Measurements from ENCODE around the gene KCNQ1. TPM values are rescaled to one million over a fixed set of nuclear protein-coding genes. Genes with fewer than 3 reads are reported as not detected.

The KCNQ1 gene
- polyA plus RNA-seq, 4 donors: 18.4 to 54.4 (median 21.3) TPM

- Histone ChIP-seq H3K27me3 (ENCODE audit: control insufficient read depth in 3 of 3, insufficient read depth in 3 of 3, low read length in 3 of 3) (no peaks in the 10 kb centered on the region), H3K4me3 (ENCODE audit: low read depth in 1 of 3, low read length in 3 of 3) (no peak overlapping the region), H3K27ac (ENCODE audit: low read depth in 1 of 3, low read length in 2 of 3) (peak overlapping the region in 2 of 3 donors; percentile 15 to 88), H3K9me3 (ENCODE audit: control insufficient read depth in 2 of 2, insufficient read depth in 1 of 2, low read depth in 1 of 2, low read length in 1 of 2) (no peaks in the 10 kb centered on the region), H3K36me3 (ENCODE audit: control insufficient read depth in 3 of 3, insufficient read depth in 2 of 3, low read depth in 1 of 3, low read length in 3 of 3) (no peaks in the 10 kb centered on the region), H3K4me1 (ENCODE audit: control insufficient read depth in 3 of 3, insufficient read depth in 2 of 3, low read depth in 1 of 3, low read length in 2 of 3) (peaks cover 5 to 53% (median 17%) of the 10 kb centered on the region in 3 donors)
- FAIRE-seq: no peak
- DNase-seq: peak; percentile 52 to 65
- WGBS, 3 donors: 70 to 84% (median 76%) methylated on average over 28 of the region's 28 CpGs
These were observed 118.6 kb downstream of the KCNQ1 start for GRCh38 chr11:2563213-2564007.

- Histone ChIP-seq H3K27ac (ENCODE audit: low read depth in 1 of 3, low read length in 2 of 3) (peak overlapping the region in 1 of 3 donors; percentile 88), H3K27me3 (ENCODE audit: control insufficient read depth in 3 of 3, insufficient read depth in 3 of 3, low read length in 3 of 3) (no peaks in the 10 kb centered on the region), H3K4me1 (ENCODE audit: control insufficient read depth in 3 of 3, insufficient read depth in 2 of 3, low read depth in 1 of 3, low read length in 2 of 3) (peaks cover 5 to 53% (median 17%) of the 10 kb centered on the region in 3 donors), H3K9me3 (ENCODE audit: control insufficient read depth in 2 of 2, insufficient read depth in 1 of 2, low read depth in 1 of 2, low read length in 1 of 2) (no peaks in the 10 kb centered on the region), H3K4me3 (ENCODE audit: low read depth in 1 of 3, low read length in 3 of 3) (no peak overlapping the region), H3K36me3 (ENCODE audit: control insufficient read depth in 3 of 3, insufficient read depth in 2 of 3, low read depth in 1 of 3, low read length in 3 of 3) (no peaks in the 10 kb centered on the region)
- WGBS, 3 donors: 92 to 94% (median 93%) methylated on average over 14 of the region's 14 CpGs
- FAIRE-seq (no peak), DNase-seq (no peak)
These were observed 119.3 kb downstream of the KCNQ1 start for GRCh38 chr11:2564008-2564530.

GRCh38 chr11:2564588-2565425 lies 120.0 kb downstream of the KCNQ1 start:
- 81 to 85% (median 84%) methylated on average over 16 of the region's 16 CpGs for WGBS, 3 donors
- no peak for FAIRE-seq
- Histone ChIP-seq H3K4me3 (ENCODE audit: low read depth in 1 of 3, low read length in 3 of 3) (no peak overlapping the region), H3K27ac (ENCODE audit: low read depth in 1 of 3, low read length in 2 of 3) (peak overlapping the region in 1 of 3 donors; percentile 88), H3K9me3 (ENCODE audit: control insufficient read depth in 2 of 2, insufficient read depth in 1 of 2, low read depth in 1 of 2, low read length in 1 of 2) (no peaks in the 10 kb centered on the region), H3K36me3 (ENCODE audit: control insufficient read depth in 3 of 3, insufficient read depth in 2 of 3, low read depth in 1 of 3, low read length in 3 of 3) (peaks cover 0 to 4% (median 0%) of the 10 kb centered on the region in 3 donors), H3K4me1 (ENCODE audit: control insufficient read depth in 3 of 3, insufficient read depth in 2 of 3, low read depth in 1 of 3, low read length in 2 of 3) (peaks cover 5 to 56% (median 17%) of the 10 kb centered on the region in 3 donors), H3K27me3 (ENCODE audit: control insufficient read depth in 3 of 3, insufficient read depth in 3 of 3, low read length in 3 of 3) (no peaks in the 10 kb centered on the region)
- DNase-seq: no peak

- H3K27ac ChIP-seq (ENCODE audit: low read depth in 1 of 3, low read length in 2 of 3): peak overlapping the region in 1 of 3 donors; percentile 88
- no peak overlapping the region for H3K4me3 ChIP-seq (ENCODE audit: low read depth in 1 of 3, low read length in 3 of 3)
- no peak for FAIRE-seq
- H3K9me3 ChIP-seq (ENCODE audit: control insufficient read depth in 2 of 2, insufficient read depth in 1 of 2, low read depth in 1 of 2, low read length in 1 of 2): peaks cover 0 to 8% of the 10 kb centered on the region in 2 donors
- H3K36me3 ChIP-seq (ENCODE audit: control insufficient read depth in 3 of 3, insufficient read depth in 2 of 3, low read depth in 1 of 3, low read length in 3 of 3): peaks cover 0 to 8% (median 0%) of the 10 kb centered on the region in 3 donors
- no peaks in the 10 kb centered on the region for H3K27me3 ChIP-seq (ENCODE audit: control insufficient read depth in 3 of 3, insufficient read depth in 3 of 3, low read length in 3 of 3)
- no peak for DNase-seq
- H3K4me1 ChIP-seq (ENCODE audit: control insufficient read depth in 3 of 3, insufficient read depth in 2 of 3, low read depth in 1 of 3, low read length in 2 of 3): peaks cover 5 to 56% (median 17%) of the 10 kb centered on the region in 3 donors
- WGBS, 3 donors: 84 to 89% (median 88%) methylated on average over 13 of the region's 13 CpGs
These were observed 120.8 kb downstream of the KCNQ1 start for GRCh38 chr11:2565447-2566222.

GRCh38 chr11:2566223-2567025 lies 121.6 kb downstream of the KCNQ1 start:
- no peak overlapping the region for H3K4me3 ChIP-seq (ENCODE audit: low read depth in 1 of 3, low read length in 3 of 3)
- H3K36me3 ChIP-seq (ENCODE audit: control insufficient read depth in 3 of 3, insufficient read depth in 2 of 3, low read depth in 1 of 3, low read length in 3 of 3): peaks cover 0 to 12% (median 0%) of the 10 kb centered on the region in 3 donors
- peaks cover 5 to 55% (median 17%) of the 10 kb centered on the region in 3 donors for H3K4me1 ChIP-seq (ENCODE audit: control insufficient read depth in 3 of 3, insufficient read depth in 2 of 3, low read depth in 1 of 3, low read length in 2 of 3)
- no peak for FAIRE-seq
- peaks cover 0 to 12% of the 10 kb centered on the region in 2 donors for H3K9me3 ChIP-seq (ENCODE audit: control insufficient read depth in 2 of 2, insufficient read depth in 1 of 2, low read depth in 1 of 2, low read length in 1 of 2)
- 58 to 77% (median 63%) methylated on average over 16 of the region's 16 CpGs for WGBS, 3 donors
- peak; percentile 68 to 82 for DNase-seq
- H3K27ac ChIP-seq (ENCODE audit: low read depth in 1 of 3, low read length in 2 of 3): peak overlapping the region in 2 of 3 donors; percentile 52 to 88
- H3K27me3 ChIP-seq (ENCODE audit: control insufficient read depth in 3 of 3, insufficient read depth in 3 of 3, low read length in 3 of 3): no peaks in the 10 kb centered on the region

- H3K4me1 ChIP-seq (ENCODE audit: control insufficient read depth in 3 of 3, insufficient read depth in 2 of 3, low read depth in 1 of 3, low read length in 2 of 3): peaks cover 5 to 47% (median 13%) of the 10 kb centered on the region in 3 donors
- DNase-seq: no peak
- peak overlapping the region in 1 of 3 donors; percentile 88 for H3K27ac ChIP-seq (ENCODE audit: low read depth in 1 of 3, low read length in 2 of 3)
- H3K9me3 ChIP-seq (ENCODE audit: control insufficient read depth in 2 of 2, insufficient read depth in 1 of 2, low read depth in 1 of 2, low read length in 1 of 2): peaks cover 0 to 12% of the 10 kb centered on the region in 2 donors
- no peak for FAIRE-seq
- H3K27me3 ChIP-seq (ENCODE audit: control insufficient read depth in 3 of 3, insufficient read depth in 3 of 3, low read length in 3 of 3): no peaks in the 10 kb centered on the region
- H3K36me3 ChIP-seq (ENCODE audit: control insufficient read depth in 3 of 3, insufficient read depth in 2 of 3, low read depth in 1 of 3, low read length in 3 of 3): peaks cover 0 to 18% (median 0%) of the 10 kb centered on the region in 3 donors
- 70 to 83% (median 72%) methylated on average over 5 of the region's 5 CpGs for WGBS, 3 donors
- H3K4me3 ChIP-seq (ENCODE audit: low read depth in 1 of 3, low read length in 3 of 3): no peak overlapping the region
These were observed 122.3 kb downstream of the KCNQ1 start for GRCh38 chr11:2567026-2567671.

GRCh38 chr11:2569321-2569721 lies 124.5 kb downstream of the KCNQ1 start:
- no peak overlapping the region for H3K4me3 ChIP-seq (ENCODE audit: low read depth in 1 of 3, low read length in 3 of 3)
- H3K27ac ChIP-seq (ENCODE audit: low read depth in 1 of 3, low read length in 2 of 3): no peak overlapping the region
- 74 to 88% (median 82%) methylated on average over 14 of the region's 14 CpGs for WGBS, 3 donors
- H3K9me3 ChIP-seq (ENCODE audit: control insufficient read depth in 2 of 2, insufficient read depth in 1 of 2, low read depth in 1 of 2, low read length in 1 of 2): peaks cover 0 to 12% of the 10 kb centered on the region in 2 donors
- FAIRE-seq (no peak), DNase-seq (no peak)
- peaks cover 0 to 34% (median 0%) of the 10 kb centered on the region in 3 donors for H3K36me3 ChIP-seq (ENCODE audit: control insufficient read depth in 3 of 3, insufficient read depth in 2 of 3, low read depth in 1 of 3, low read length in 3 of 3)
- H3K27me3 ChIP-seq (ENCODE audit: control insufficient read depth in 3 of 3, insufficient read depth in 3 of 3, low read length in 3 of 3): no peaks in the 10 kb centered on the region
- peaks cover 5 to 29% (median 13%) of the 10 kb centered on the region in 3 donors for H3K4me1 ChIP-seq (ENCODE audit: control insufficient read depth in 3 of 3, insufficient read depth in 2 of 3, low read depth in 1 of 3, low read length in 2 of 3)

Measured in small intestine (tissue), 7 donors.